ENCODE data around the gene UMOD. TPM values are rescaled to one million over a fixed set of nuclear protein-coding genes. Genes with fewer than 3 reads are reported as not detected.
"Not testable (repeated sequence)": the region's sequence is repeated elsewhere in the genome, so short reads cannot be mapped to it uniquely, and the experiment has no call there.

UMOD gene
- polyA plus RNA-seq, 1 donor, result not detected

- Histone ChIP-seq H3K4me1 (ENCODE audit: control insufficient read depth, insufficient read depth, low read length) (no peaks in the 10 kb centered on the region), H3K4me3 (ENCODE audit: low read length) (no peak overlapping the region), H3K36me3 (ENCODE audit: control insufficient read depth, insufficient read depth, low read length) (no peaks in the 10 kb centered on the region), H3K9me3 (ENCODE audit: control insufficient read depth, low read depth, low read length) (no peaks in the 10 kb centered on the region), H3K27ac (ENCODE audit: low read length) (no peak overlapping the region), H3K27me3 (ENCODE audit: control insufficient read depth, insufficient read depth, low read length) (no peaks in the 10 kb centered on the region)
- DNase-seq, result no peak
- WGBS (ENCODE audit: insufficient coverage, low lambda C conversion rate), result no CpG with 5 or more reads among the region's 3 CpGs
Measured at GRCh38 chr16:20314575-20314974, 37.9 kb downstream of the UMOD start.

- no peak for DNase-seq
- Histone ChIP-seq H3K27ac (ENCODE audit: low read length) (no peak overlapping the region), H3K4me1 (ENCODE audit: control insufficient read depth, insufficient read depth, low read length) (no peaks in the 10 kb centered on the region), H3K27me3 (ENCODE audit: control insufficient read depth, insufficient read depth, low read length) (no peaks in the 10 kb centered on the region), H3K9me3 (ENCODE audit: control insufficient read depth, low read depth, low read length) (no peaks in the 10 kb centered on the region), H3K4me3 (ENCODE audit: low read length) (no peak overlapping the region), H3K36me3 (ENCODE audit: control insufficient read depth, insufficient read depth, low read length) (no peaks in the 10 kb centered on the region)
- WGBS (ENCODE audit: insufficient coverage, low lambda C conversion rate), result 83% methylated on average over 1 of the region's 3 CpGs
Measured at GRCh38 chr16:20313741-20314140, 38.8 kb downstream of the UMOD start.

- not testable (repeated sequence) for H3K9me3 ChIP-seq (ENCODE audit: control insufficient read depth, low read depth, low read length); DNase-seq; H3K27me3 ChIP-seq (ENCODE audit: control insufficient read depth, insufficient read depth, low read length); H3K27ac ChIP-seq (ENCODE audit: low read length); H3K4me1 ChIP-seq (ENCODE audit: control insufficient read depth, insufficient read depth, low read length); H3K36me3 ChIP-seq (ENCODE audit: control insufficient read depth, insufficient read depth, low read length); H3K4me3 ChIP-seq (ENCODE audit: low read length)
- no CpG with 5 or more reads among the region's 7 CpGs for WGBS (ENCODE audit: insufficient coverage, low lambda C conversion rate)
Measured at GRCh38 chr16:20312536-20313095, 39.9 kb downstream of the UMOD start.

- no CpG with 5 or more reads among the region's 2 CpGs for WGBS (ENCODE audit: insufficient coverage, low lambda C conversion rate)
Measured at GRCh38 chr16:20311548-20311947, 41.0 kb downstream of the UMOD start.

GRCh38 chr16:20310421-20311395 lies 41.8 kb downstream of the UMOD start:
- no peaks in the 10 kb centered on the region for H3K9me3 ChIP-seq (ENCODE audit: control insufficient read depth, low read depth, low read length)
- H3K4me3 ChIP-seq (ENCODE audit: low read length), result no peak overlapping the region
- no peaks in the 10 kb centered on the region for H3K27me3 ChIP-seq (ENCODE audit: control insufficient read depth, insufficient read depth, low read length)
- H3K4me1 ChIP-seq (ENCODE audit: control insufficient read depth, insufficient read depth, low read length), result no peaks in the 10 kb centered on the region
- H3K27ac ChIP-seq (ENCODE audit: low read length), result no peak overlapping the region
- no CpG with 5 or more reads among the region's 11 CpGs for WGBS (ENCODE audit: insufficient coverage, low lambda C conversion rate)
- DNase-seq, result no peak
- no peaks in the 10 kb centered on the region for H3K36me3 ChIP-seq (ENCODE audit: control insufficient read depth, insufficient read depth, low read length)

More at GRCh38 chr16:20311548-20311947, 41.0 kb downstream of the UMOD start:
- Histone ChIP-seq H3K27me3 (ENCODE audit: control insufficient read depth, insufficient read depth, low read length) (no peaks in the 10 kb centered on the region), H3K4me3 (ENCODE audit: low read length) (no peak overlapping the region), H3K9me3 (ENCODE audit: control insufficient read depth, low read depth, low read length) (no peaks in the 10 kb centered on the region), H3K4me1 (ENCODE audit: control insufficient read depth, insufficient read depth, low read length) (no peaks in the 10 kb centered on the region), H3K36me3 (ENCODE audit: control insufficient read depth, insufficient read depth, low read length) (no peaks in the 10 kb centered on the region), H3K27ac (ENCODE audit: low read length) (no peak overlapping the region)
- no peak for DNase-seq

GRCh38 chr16:20309786-20310185 lies 42.7 kb downstream of the UMOD start:
- Histone ChIP-seq H3K36me3 (ENCODE audit: control insufficient read depth, insufficient read depth, low read length) (no peaks in the 10 kb centered on the region), H3K27ac (ENCODE audit: low read length) (no peak overlapping the region), H3K4me3 (ENCODE audit: low read length) (no peak overlapping the region), H3K27me3 (ENCODE audit: control insufficient read depth, insufficient read depth, low read length) (no peaks in the 10 kb centered on the region), H3K9me3 (ENCODE audit: control insufficient read depth, low read depth, low read length) (no peaks in the 10 kb centered on the region), H3K4me1 (ENCODE audit: control insufficient read depth, insufficient read depth, low read length) (no peaks in the 10 kb centered on the region)
- no peak for DNase-seq
- WGBS (ENCODE audit: insufficient coverage, low lambda C conversion rate), result no CpG with 5 or more reads among the region's 6 CpGs

GRCh38 chr16:20308801-20309590 lies 43.5 kb downstream of the UMOD start:
- no peaks in the 10 kb centered on the region for H3K27me3 ChIP-seq (ENCODE audit: control insufficient read depth, insufficient read depth, low read length)
- no peak overlapping the region for H3K4me3 ChIP-seq (ENCODE audit: low read length)
- no peaks in the 10 kb centered on the region for H3K4me1 ChIP-seq (ENCODE audit: control insufficient read depth, insufficient read depth, low read length)
- no peaks in the 10 kb centered on the region for H3K9me3 ChIP-seq (ENCODE audit: control insufficient read depth, low read depth, low read length)
- H3K36me3 ChIP-seq (ENCODE audit: control insufficient read depth, insufficient read depth, low read length), result no peaks in the 10 kb centered on the region
- no peak for DNase-seq
- no peak overlapping the region for H3K27ac ChIP-seq (ENCODE audit: low read length)
- no CpG with 5 or more reads among the region's 4 CpGs for WGBS (ENCODE audit: insufficient coverage, low lambda C conversion rate)

GRCh38 chr16:20308266-20308665 lies 44.2 kb downstream of the UMOD start:
- DNase-seq, result no peak
- H3K36me3 ChIP-seq (ENCODE audit: control insufficient read depth, insufficient read depth, low read length), result no peaks in the 10 kb centered on the region
- no peaks in the 10 kb centered on the region for H3K4me1 ChIP-seq (ENCODE audit: control insufficient read depth, insufficient read depth, low read length)
- H3K4me3 ChIP-seq (ENCODE audit: low read length), result no peak overlapping the region
- H3K27me3 ChIP-seq (ENCODE audit: control insufficient read depth, insufficient read depth, low read length), result no peaks in the 10 kb centered on the region
- no peaks in the 10 kb centered on the region for H3K9me3 ChIP-seq (ENCODE audit: control insufficient read depth, low read depth, low read length)
- no peak overlapping the region for H3K27ac ChIP-seq (ENCODE audit: low read length)
- 90% methylated on average over 2 of the region's 4 CpGs for WGBS (ENCODE audit: insufficient coverage, low lambda C conversion rate)

- no peaks in the 10 kb centered on the region for H3K36me3 ChIP-seq (ENCODE audit: control insufficient read depth, insufficient read depth, low read length)
- WGBS (ENCODE audit: insufficient coverage, low lambda C conversion rate), result no CpG with 5 or more reads among the region's 7 CpGs
- no peaks in the 10 kb centered on the region for H3K4me1 ChIP-seq (ENCODE audit: control insufficient read depth, insufficient read depth, low read length)
- no peaks in the 10 kb centered on the region for H3K27me3 ChIP-seq (ENCODE audit: control insufficient read depth, insufficient read depth, low read length)
- H3K4me3 ChIP-seq (ENCODE audit: low read length), result no peak overlapping the region
- H3K27ac ChIP-seq (ENCODE audit: low read length), result no peak overlapping the region
- no peak for DNase-seq
- H3K9me3 ChIP-seq (ENCODE audit: control insufficient read depth, low read depth, low read length), result no peaks in the 10 kb centered on the region
Measured at GRCh38 chr16:20307791-20308190, 44.7 kb downstream of the UMOD start.

GRCh38 chr16:20307240-20307671 lies 45.3 kb downstream of the UMOD start:
- Histone ChIP-seq H3K4me1 (ENCODE audit: control insufficient read depth, insufficient read depth, low read length) (no peaks in the 10 kb centered on the region), H3K27ac (ENCODE audit: low read length) (no peak overlapping the region), H3K9me3 (ENCODE audit: control insufficient read depth, low read depth, low read length) (no peaks in the 10 kb centered on the region), H3K36me3 (ENCODE audit: control insufficient read depth, insufficient read depth, low read length) (no peaks in the 10 kb centered on the region), H3K4me3 (ENCODE audit: low read length) (no peak overlapping the region), H3K27me3 (ENCODE audit: control insufficient read depth, insufficient read depth, low read length) (no peaks in the 10 kb centered on the region)
- no peak for DNase-seq
- WGBS (ENCODE audit: insufficient coverage, low lambda C conversion rate), result no CpG with 5 or more reads among the region's 1 CpG

Measured in large intestine (tissue), 3 donors.